GM13976 (cell line): Measurements from ENCODE around the gene MVB12B.

Experiments used
- DNase-seq: peaks from one replicate; pipeline ENCODE4 v3.0.0; 2012; ENCODE audit warnings: low spot score
- in situ Hi-C: fragments of 300-500 bp; cut with MboI; formaldehyde crosslinking; loops from one replicate; pipeline ENCODE4 v1.12.0; 2022; ENCODE audit warnings: low sequenced_read_pairs, mixed read lengths, inconsistent platforms; ENCODE audit not compliant: unreplicated experiment
- TF ChIP-seq, protein P1 (sequence below): IDR thresholded peaks from 2 replicates; pipeline ENCODE4 v1.5.1; 2012; ENCODE audit warnings: borderline replicate concordance, mild to moderate bottlenecking; ENCODE audit not compliant: insufficient read depth; ENCODE audit errors: extremely low read depth, missing control alignments, control extremely low read depth

MVB12B gene

DNA sequence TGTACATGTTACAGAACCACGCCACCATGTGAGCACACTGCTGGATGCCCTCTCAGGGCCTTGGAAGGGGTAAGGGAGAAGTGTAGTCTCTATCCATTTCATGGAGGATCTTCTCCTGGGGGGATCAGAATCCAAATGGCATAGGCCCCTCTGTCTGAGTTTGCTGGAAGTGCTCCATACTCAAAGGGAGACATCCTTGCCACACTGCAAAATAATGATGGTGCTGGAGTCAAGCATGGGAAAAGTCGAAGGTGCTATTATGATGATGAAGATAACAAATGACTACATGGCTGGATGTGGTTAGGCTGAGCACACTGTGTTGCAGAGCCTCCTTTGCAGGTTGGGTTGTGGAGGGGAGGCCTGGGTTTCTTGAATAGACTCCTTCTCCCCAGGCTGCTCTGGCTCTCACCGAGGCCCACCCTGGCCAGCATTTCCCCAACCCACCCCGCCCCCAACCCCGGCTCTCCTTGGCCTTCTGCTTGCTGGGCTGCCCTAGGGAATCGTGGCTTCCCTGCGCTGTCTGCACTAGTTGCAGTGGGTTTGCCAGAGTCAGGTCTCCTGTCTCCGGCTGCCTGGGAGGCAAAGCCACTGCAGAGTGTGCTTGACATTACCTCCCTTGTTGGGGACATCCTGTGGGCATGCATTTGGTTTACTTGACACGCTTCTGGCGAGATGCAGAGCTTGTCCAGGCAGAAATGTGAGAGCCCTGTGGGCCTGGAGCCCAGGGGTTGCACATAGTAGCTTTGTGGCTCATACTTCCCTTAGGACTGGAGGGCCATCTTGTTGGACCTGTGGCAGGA, 3.0 kb downstream of the MVB12B start:
- peak; percentile 16 for DNase-seq
- TF ChIP-seq, protein P1, sequence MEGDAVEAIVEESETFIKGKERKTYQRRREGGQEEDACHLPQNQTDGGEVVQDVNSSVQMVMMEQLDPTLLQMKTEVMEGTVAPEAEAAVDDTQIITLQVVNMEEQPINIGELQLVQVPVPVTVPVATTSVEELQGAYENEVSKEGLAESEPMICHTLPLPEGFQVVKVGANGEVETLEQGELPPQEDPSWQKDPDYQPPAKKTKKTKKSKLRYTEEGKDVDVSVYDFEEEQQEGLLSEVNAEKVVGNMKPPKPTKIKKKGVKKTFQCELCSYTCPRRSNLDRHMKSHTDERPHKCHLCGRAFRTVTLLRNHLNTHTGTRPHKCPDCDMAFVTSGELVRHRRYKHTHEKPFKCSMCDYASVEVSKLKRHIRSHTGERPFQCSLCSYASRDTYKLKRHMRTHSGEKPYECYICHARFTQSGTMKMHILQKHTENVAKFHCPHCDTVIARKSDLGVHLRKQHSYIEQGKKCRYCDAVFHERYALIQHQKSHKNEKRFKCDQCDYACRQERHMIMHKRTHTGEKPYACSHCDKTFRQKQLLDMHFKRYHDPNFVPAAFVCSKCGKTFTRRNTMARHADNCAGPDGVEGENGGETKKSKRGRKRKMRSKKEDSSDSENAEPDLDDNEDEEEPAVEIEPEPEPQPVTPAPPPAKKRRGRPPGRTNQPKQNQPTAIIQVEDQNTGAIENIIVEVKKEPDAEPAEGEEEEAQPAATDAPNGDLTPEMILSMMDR = no peak
- in situ Hi-C loops = no loop called here

DNA sequence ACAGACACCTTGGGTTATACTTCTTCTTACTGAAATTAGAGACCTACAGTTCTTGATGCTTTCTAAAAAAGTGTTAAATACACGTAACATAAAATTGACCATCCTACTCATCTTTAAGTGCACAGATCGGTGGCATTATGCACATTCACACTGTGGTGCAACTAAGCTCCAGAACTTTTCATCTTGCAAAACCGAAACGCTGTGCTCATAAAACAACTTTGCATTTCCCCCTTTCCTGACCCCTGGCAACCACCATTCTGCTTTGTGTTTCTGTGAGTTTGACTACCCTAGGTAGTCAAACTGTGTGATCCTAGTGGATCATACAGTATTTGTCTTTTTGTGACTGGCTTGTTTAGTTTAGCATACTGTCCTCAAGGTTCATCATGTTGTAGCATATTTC, 3.9 kb downstream of the MVB12B start:
- in situ Hi-C loops = no loop called here
- DNase-seq = no peak

DNA sequence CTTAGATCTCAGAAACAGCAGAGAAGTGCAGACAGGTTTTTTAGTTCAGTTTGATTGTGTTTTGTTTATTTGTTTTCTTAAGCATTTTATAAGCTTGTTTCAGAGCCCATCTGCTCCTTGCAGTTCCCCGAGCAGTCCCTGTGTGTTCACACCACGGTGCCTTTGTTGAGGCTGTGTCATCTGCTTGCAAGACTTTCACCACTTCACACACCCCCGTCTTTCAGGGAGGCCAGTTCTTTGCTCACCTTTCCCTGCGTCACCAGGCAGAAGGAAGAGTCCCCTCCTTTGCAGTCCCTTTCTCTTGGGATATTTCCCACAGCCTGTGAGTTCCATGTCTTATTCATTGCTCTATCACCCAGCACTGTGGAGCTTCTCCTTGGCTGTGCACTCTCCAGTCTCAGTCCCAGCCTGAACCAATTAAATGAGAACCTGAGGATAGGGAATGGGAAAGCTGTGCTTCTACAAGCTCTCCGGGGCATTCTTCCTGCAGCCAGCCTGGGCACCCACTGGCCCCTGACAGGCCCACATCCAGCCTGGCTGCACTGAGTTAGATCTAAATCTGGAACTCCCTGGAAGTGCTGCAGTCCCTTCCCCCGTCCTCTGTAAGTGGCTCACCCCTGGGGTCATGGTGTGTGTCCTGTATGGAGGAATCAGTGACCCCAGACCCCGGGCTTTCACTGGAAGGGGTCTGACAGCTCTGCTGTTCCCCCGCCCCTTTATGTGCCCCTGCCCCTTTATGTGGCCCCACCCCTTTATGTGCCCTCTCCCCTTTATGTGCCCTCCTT, 5.5 kb downstream of the MVB12B start:
- in situ Hi-C loops = no loop called here
- DNase-seq = peak; percentile 14
- TF ChIP-seq, protein P1 = no peak

More for the DNA sequence above, 3.9 kb downstream of the MVB12B start:
- TF ChIP-seq, protein P1 = no peak

DNA sequence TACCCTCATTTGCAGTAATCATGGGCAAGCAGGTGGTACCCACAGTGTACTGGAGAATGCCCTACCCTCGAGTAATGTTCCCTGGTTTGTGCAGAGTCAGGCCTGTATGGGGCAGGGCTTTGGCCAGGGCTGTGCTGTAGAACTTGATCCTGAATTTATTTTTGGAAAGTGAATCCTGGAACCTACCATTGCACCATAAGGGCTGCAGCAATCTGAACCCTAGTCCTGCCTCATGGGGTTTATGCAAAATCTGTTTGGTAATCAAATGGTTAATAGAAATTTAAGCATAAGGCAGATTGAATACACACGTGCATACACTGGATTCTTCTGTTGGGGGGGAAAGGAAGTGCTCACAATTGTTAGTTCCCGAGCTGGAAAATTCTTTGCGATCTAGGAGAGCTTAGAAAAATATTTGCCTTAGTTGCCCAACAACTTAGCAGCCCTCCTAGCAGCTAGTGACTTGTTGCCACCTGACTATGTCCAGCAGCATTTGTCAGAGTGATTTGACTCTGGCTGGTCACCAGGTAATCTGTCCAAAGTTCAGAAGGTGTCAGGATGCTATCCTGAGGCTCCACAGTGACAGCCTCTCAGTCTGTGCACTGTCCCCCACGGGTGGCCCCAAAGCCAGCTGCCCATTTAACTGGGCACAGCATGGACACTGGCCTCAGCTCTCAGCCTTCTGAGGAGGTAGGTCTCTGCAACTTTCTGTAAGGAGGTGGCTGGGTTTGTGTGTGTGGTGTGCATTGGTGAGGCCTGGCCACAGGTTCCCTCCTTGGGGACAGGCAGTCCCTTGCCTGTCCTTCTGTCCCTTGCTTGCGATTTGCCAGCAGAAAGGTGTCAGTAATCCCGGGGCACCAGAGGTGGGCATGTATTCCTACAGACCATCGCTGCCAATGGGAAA, 8.3 kb downstream of the MVB12B start:
- DNase-seq = peak; percentile 13
- TF ChIP-seq, protein P1 = no peak
- in situ Hi-C loops = no loop called here

DNA sequence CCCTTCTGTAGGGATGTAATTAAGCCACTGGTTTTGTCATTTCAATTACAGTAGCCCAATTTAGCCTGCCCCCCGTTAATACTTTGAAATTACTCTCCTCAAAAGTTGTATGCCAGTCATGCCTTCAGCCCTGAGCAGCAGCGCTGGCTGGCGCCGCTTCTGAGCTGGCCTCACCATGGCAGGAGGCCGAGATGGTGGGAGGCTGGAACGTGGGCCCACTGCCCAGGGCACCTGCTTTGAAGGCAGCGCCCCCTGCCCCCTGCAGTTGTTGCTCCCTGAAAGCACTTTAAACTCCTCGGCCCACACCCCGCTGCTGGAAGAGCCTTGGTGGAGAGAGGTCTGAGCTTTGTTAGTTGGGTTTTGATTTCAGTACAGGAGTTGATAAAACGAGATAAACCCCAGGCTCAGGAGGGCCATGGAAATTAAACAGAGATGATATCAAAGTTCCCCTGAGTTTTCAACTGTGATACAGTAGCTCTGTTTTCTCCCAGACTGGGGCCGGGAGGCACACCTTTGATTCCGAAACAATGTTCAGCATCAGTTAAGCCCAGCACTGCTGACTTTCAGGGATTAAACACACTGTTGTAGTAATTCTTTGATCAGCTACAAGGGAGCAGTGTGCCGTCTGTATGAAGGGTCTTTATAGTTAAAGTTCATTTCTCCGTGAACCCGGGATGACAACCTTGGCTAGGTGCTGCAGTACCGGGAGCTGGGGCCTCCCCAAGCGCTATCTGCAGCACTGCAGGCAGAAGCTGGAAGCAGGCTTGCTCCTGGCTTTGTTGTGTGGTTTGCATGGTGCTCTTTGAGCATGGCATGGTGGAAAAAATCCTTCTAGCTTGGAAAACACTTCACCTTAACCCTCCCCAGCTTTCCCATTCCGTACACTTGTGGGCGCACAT, 9.5 kb downstream of the MVB12B start:
- in situ Hi-C loops = no loop called here
- peak; percentile 11 for DNase-seq
- TF ChIP-seq, protein P1 = no peak
